Measurements from ENCODE around the gene NUP98.
"Not testable (repeated sequence)": the region's sequence is repeated elsewhere in the genome, so short reads cannot be mapped to it uniquely, and the experiment has no call there.

Gene NUP98

DNA sequence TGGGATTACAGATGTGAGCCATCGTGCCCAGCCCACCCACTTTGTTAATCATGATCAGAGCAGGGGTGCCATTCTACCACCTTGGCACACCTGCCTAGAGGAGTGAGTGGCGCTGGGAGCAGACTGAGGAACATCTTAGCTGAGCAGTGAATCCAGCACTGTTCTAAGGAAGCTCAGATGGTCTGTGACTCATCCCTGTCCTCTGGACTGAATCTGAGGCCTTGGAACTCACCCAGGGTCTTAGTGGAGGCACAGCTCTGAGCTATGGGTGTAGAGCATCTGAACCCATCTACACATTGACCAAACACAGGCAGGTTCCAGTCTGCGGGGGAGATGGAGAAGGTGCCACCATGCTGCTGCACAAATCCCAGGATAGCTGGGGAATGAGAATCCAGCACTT, 25.9 kb upstream of the NUP98 start:
- TF ChIP-seq, protein P1, sequence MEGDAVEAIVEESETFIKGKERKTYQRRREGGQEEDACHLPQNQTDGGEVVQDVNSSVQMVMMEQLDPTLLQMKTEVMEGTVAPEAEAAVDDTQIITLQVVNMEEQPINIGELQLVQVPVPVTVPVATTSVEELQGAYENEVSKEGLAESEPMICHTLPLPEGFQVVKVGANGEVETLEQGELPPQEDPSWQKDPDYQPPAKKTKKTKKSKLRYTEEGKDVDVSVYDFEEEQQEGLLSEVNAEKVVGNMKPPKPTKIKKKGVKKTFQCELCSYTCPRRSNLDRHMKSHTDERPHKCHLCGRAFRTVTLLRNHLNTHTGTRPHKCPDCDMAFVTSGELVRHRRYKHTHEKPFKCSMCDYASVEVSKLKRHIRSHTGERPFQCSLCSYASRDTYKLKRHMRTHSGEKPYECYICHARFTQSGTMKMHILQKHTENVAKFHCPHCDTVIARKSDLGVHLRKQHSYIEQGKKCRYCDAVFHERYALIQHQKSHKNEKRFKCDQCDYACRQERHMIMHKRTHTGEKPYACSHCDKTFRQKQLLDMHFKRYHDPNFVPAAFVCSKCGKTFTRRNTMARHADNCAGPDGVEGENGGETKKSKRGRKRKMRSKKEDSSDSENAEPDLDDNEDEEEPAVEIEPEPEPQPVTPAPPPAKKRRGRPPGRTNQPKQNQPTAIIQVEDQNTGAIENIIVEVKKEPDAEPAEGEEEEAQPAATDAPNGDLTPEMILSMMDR (conservative IDR thresholded peaks at IDR 0.05; ENCODE audit: control insufficient read depth, insufficient read depth, low read depth, low read length) = no peak
- no peak overlapping the region for H3K4me3 ChIP-seq (ENCODE audit: control insufficient read depth, low read depth, low read length)
- peak; percentile 89 for DNase-seq (ENCODE audit: low read depth)

DNA sequence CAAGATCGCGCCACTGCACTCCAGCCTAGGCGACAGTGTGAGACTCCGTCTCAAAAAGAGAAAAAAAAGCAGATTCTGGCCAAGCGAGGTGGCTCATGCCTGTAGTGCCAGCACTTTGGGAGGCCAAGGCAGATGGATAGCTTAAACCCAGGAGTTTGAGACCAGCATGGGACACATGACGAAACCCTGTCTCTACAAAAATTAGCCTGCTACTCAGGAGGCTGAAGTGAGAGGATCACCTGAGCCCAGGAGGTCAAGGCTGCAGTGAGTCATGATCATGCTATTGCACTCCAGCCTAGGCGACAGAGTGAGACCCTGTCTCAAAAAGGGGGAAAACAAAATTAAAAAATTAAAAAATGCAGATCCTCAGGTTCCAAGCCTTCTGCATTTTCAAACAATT, 25.0 kb upstream of the NUP98 start:
- no peak for DNase-seq (ENCODE audit: low read depth)
- TF ChIP-seq, protein P1 (conservative IDR thresholded peaks at IDR 0.05; ENCODE audit: control insufficient read depth, insufficient read depth, low read depth, low read length) = no peak
- no peak overlapping the region for H3K4me3 ChIP-seq (ENCODE audit: control insufficient read depth, low read depth, low read length)

DNA sequence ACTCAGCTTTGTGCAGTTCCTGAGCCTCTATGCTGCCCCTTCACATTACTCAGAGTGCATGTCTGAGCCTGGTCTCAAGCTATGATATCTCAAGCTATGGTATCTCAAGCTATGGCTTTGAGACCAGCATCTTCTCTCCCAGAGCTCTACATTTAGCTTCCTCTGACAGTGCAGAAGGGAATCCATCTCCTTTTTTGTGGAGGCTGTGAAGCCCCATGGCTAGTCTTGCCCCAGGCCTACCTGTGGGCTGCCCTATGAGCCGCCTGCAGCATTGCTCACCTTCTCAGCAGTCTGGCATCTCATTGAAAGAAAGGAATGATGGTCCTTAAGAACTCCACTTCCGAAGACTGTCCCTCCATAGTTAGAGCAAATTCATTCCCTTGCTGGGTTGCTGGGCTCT, 23.6 kb upstream of the NUP98 start:
- TF ChIP-seq, protein P1 (conservative IDR thresholded peaks at IDR 0.05; ENCODE audit: control insufficient read depth, insufficient read depth, low read depth, low read length) = no peak
- no peak for DNase-seq (ENCODE audit: low read depth)

GRCh38 chr11:3817181-3817800, 19.9 kb upstream of the NUP98 start:
- DNase-seq (ENCODE audit: low read depth) = no peak
- TF ChIP-seq, protein P1 (conservative IDR thresholded peaks at IDR 0.05; ENCODE audit: control insufficient read depth, insufficient read depth, low read depth, low read length) = no peak
- H3K4me3 ChIP-seq (ENCODE audit: control insufficient read depth, low read depth, low read length) = no peak overlapping the region

More for the DNA sequence above, 23.6 kb upstream of the NUP98 start:
- no peak overlapping the region for H3K4me3 ChIP-seq (ENCODE audit: control insufficient read depth, low read depth, low read length)

DNA sequence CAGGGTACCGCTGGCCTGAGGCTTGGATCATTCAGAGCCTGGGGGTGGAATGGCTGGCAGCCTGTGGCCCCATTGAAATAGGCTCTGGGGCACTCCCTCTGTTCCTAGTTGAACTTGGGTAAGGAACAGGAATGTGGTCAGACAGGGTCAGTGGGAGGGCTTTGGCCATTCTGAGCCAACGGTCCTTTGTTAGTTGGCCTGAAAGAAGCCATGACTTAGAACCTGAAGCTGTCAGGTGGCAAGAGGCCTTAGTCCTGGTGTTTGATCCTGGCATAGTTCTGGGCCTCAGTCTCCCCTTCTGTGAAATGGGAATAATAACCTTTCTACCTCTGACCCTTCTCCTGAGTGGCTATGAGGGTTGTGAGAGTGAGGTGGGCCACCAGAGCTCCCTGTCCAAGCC, 19.3 kb upstream of the NUP98 start:
- TF ChIP-seq, protein P1 (conservative IDR thresholded peaks at IDR 0.05; ENCODE audit: control insufficient read depth, insufficient read depth, low read depth, low read length) = no peak
- H3K4me3 ChIP-seq (ENCODE audit: control insufficient read depth, low read depth, low read length) = no peak overlapping the region
- DNase-seq (ENCODE audit: low read depth) = no peak

DNA sequence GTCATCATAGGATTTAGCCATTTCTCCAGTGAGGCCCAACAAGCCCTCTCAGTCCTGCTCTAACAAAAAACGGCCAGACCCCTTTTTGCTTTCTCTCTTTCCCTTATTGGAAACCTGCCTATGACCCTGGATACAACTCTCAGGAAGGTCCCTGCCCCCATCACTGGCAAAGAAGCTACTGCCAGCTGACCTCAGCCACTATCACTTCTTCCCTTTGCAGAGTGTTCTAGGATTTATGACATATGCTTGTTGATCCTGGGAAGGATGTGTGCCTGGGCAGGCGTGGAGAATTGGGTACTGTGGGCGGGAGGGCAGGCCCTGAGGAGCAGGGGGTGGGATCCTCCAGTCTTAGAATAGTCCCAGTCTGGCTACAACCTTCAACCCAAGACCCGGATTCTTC, 18.5 kb upstream of the NUP98 start:
- TF ChIP-seq, protein P1 (conservative IDR thresholded peaks at IDR 0.05; ENCODE audit: control insufficient read depth, insufficient read depth, low read depth, low read length) = no peak
- no peak overlapping the region for H3K4me3 ChIP-seq (ENCODE audit: control insufficient read depth, low read depth, low read length)
- DNase-seq (ENCODE audit: low read depth) = no peak

DNA sequence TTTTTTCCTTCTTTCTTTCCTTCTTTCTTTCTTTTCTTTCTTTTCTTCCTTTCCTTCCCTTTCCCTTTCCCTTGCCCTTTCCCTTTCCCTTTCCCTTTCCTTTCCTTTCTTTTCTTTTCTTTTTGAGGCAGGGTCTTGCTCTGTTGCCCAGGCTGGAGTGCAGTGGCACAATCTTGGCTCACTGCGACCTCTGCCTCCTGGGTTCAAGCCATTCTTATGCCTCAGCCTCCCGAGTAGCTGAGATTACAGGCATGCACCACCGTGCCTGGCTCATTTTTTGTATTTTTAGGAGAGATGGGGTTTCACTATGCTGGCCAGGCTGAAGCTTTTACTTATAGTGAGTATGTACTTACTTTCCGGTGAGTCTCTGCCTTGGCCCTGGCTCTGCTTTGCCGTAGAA, 17.5 kb upstream of the NUP98 start:
- DNase-seq (ENCODE audit: low read depth) = not testable (repeated sequence)

More for the DNA sequence above, 17.5 kb upstream of the NUP98 start:
- H3K4me3 ChIP-seq (ENCODE audit: control insufficient read depth, low read depth, low read length) = not testable (repeated sequence)
